ENCODE measurements around the gene TK2. TPM values are rescaled to one million over a fixed set of nuclear protein-coding genes. Genes with fewer than 3 reads are reported as not detected.
"Not testable (repeated sequence)": the region's sequence is repeated elsewhere in the genome, so short reads cannot be mapped to it uniquely, and the experiment has no call there.

The TK2 gene
- total RNA-seq, 1 donor from 2014 or later = 5.9 TPM

GRCh38 chr16:66567270-66567669 lies 17.3 kb upstream of the TK2 start:
- Mint-ChIP-seq H3K4me1 (ENCODE audit: low read depth) (peaks cover 29% of the 10 kb centered on the region), H3K36me3 (ENCODE audit: low read depth) (peaks cover 75% of the 10 kb centered on the region)
- H3K27ac Mint-ChIP-seq; H3K27me3 Mint-ChIP-seq (ENCODE audit: low read depth); H3K9me3 Mint-ChIP-seq; H3K4me3 Mint-ChIP-seq (ENCODE audit: low read depth); DNase-seq (ENCODE audit: low spot score); intact Hi-C loops (cut with micrococcal nuclease): not testable (repeated sequence)

GRCh38 chr16:66566051-66566901 lies 16.4 kb upstream of the TK2 start, which contains the start of gene CMTM1:
TSS of gene CMTM1 (plus strand) at chr16:66566439. CDS start at chr16:66566514, 75 bp downstream.
- H3K4me3 Mint-ChIP-seq (ENCODE audit: low read depth) = no peak within 1 kb of the TSS
- no peaks in the 10 kb centered on the region for H3K9me3 Mint-ChIP-seq
- peaks cover 71% of the 10 kb centered on the region for H3K36me3 Mint-ChIP-seq (ENCODE audit: low read depth)
- intact Hi-C loops (cut with micrococcal nuclease) = no loop called here
- H3K4me1 Mint-ChIP-seq (ENCODE audit: low read depth) = peaks cover 32% of the 10 kb centered on the region
- no peak for DNase-seq (ENCODE audit: low spot score)
- peak within 1 kb of the TSS; percentile 24 for H3K27ac Mint-ChIP-seq
- H3K27me3 Mint-ChIP-seq (ENCODE audit: low read depth) = no peaks in the 10 kb centered on the region

GRCh38 chr16:66563574-66564334 lies 13.8 kb upstream of the TK2 start:
- H3K36me3 Mint-ChIP-seq (ENCODE audit: low read depth) = peaks cover 75% of the 10 kb centered on the region
- no peaks in the 10 kb centered on the region for H3K27me3 Mint-ChIP-seq (ENCODE audit: low read depth)
- DNase-seq (ENCODE audit: low spot score) = no peak
- H3K4me1 Mint-ChIP-seq (ENCODE audit: low read depth) = peaks cover 47% of the 10 kb centered on the region
- intact Hi-C loops (cut with micrococcal nuclease) = loop anchor here (1.0 to 2.0 kb wide), 3 partner anchors 11 to 41 kb away; partner anchors contain the start of gene CKLF
- H3K9me3 Mint-ChIP-seq = no peaks in the 10 kb centered on the region
- no peak overlapping the region for H3K4me3 Mint-ChIP-seq (ENCODE audit: low read depth)
- H3K27ac Mint-ChIP-seq = peak overlapping the region; percentile 81

GRCh38 chr16:66562986-66563385 lies 13.1 kb upstream of the TK2 start:
- H3K4me3 Mint-ChIP-seq (ENCODE audit: low read depth) = no peak overlapping the region
- peak overlapping the region; percentile 81 for H3K27ac Mint-ChIP-seq
- H3K4me1 Mint-ChIP-seq (ENCODE audit: low read depth) = peaks cover 53% of the 10 kb centered on the region
- no peaks in the 10 kb centered on the region for H3K27me3 Mint-ChIP-seq (ENCODE audit: low read depth)
- intact Hi-C loops (cut with micrococcal nuclease) = loop anchor here (1.0 to 2.0 kb wide), 2 partner anchors 11 to 26 kb away; partner anchors contain the start of gene CKLF
- peaks cover 81% of the 10 kb centered on the region for H3K36me3 Mint-ChIP-seq (ENCODE audit: low read depth)
- no peaks in the 10 kb centered on the region for H3K9me3 Mint-ChIP-seq
- DNase-seq (ENCODE audit: low spot score) = no peak

GRCh38 chr16:66562409-66562808 lies 12.5 kb upstream of the TK2 start:
- Mint-ChIP-seq H3K4me1 (ENCODE audit: low read depth) (peaks cover 52% of the 10 kb centered on the region), H3K9me3 (no peaks in the 10 kb centered on the region), H3K27me3 (ENCODE audit: low read depth) (no peaks in the 10 kb centered on the region), H3K4me3 (ENCODE audit: low read depth) (no peak overlapping the region), H3K36me3 (ENCODE audit: low read depth) (peaks cover 79% of the 10 kb centered on the region), H3K27ac (peak overlapping the region; percentile 58)
- no peak for DNase-seq (ENCODE audit: low spot score)
- intact Hi-C loops (cut with micrococcal nuclease) = loop anchor here (2.0 kb wide), 1 partner anchor 26 kb away; no protein-coding TSS in a partner anchor

GRCh38 chr16:66561381-66562080 lies 11.6 kb upstream of the TK2 start:
- peaks cover 72% of the 10 kb centered on the region for H3K36me3 Mint-ChIP-seq (ENCODE audit: low read depth)
- intact Hi-C loops (cut with micrococcal nuclease) = loop anchor here (2.0 kb wide), 1 partner anchor 27 kb away; no protein-coding TSS in a partner anchor
- H3K27me3 Mint-ChIP-seq (ENCODE audit: low read depth) = no peaks in the 10 kb centered on the region
- no peak overlapping the region for H3K4me3 Mint-ChIP-seq (ENCODE audit: low read depth)
- no peak for DNase-seq (ENCODE audit: low spot score)
- H3K9me3 Mint-ChIP-seq = no peaks in the 10 kb centered on the region
- peaks cover 52% of the 10 kb centered on the region for H3K4me1 Mint-ChIP-seq (ENCODE audit: low read depth)
- H3K27ac Mint-ChIP-seq = peak overlapping the region; percentile 72

- H3K9me3 Mint-ChIP-seq = no peaks in the 10 kb centered on the region
- H3K27me3 Mint-ChIP-seq (ENCODE audit: low read depth) = no peaks in the 10 kb centered on the region
- peak overlapping the region; percentile 8 for H3K27ac Mint-ChIP-seq
- H3K4me1 Mint-ChIP-seq (ENCODE audit: low read depth) = peaks cover 65% of the 10 kb centered on the region
- intact Hi-C loops (cut with micrococcal nuclease) = no loop called here
- no peak overlapping the region for H3K4me3 Mint-ChIP-seq (ENCODE audit: low read depth)
- no peak for DNase-seq (ENCODE audit: low spot score)
- H3K36me3 Mint-ChIP-seq (ENCODE audit: low read depth) = peaks cover 71% of the 10 kb centered on the region
These were observed 10.2 kb upstream of the TK2 start for GRCh38 chr16:66560107-66560506.

- Mint-ChIP-seq H3K27me3 (ENCODE audit: low read depth) (no peaks in the 10 kb centered on the region), H3K36me3 (ENCODE audit: low read depth) (peaks cover 58% of the 10 kb centered on the region)
These were observed 4.6 kb upstream of the TK2 start for GRCh38 chr16:66554495-66554894.

GRCh38 chr16:66554021-66554420 lies 4.1 kb upstream of the TK2 start:
- H3K4me3 Mint-ChIP-seq (ENCODE audit: low read depth) = peak overlapping the region; percentile 98
- H3K9me3 Mint-ChIP-seq = no peaks in the 10 kb centered on the region
- H3K36me3 Mint-ChIP-seq (ENCODE audit: low read depth) = peaks cover 53% of the 10 kb centered on the region

More at GRCh38 chr16:66554495-66554894, 4.6 kb upstream of the TK2 start:
- Mint-ChIP-seq H3K4me1 (ENCODE audit: low read depth) (peaks cover 64% of the 10 kb centered on the region), H3K27ac (no peak overlapping the region), H3K4me3 (ENCODE audit: low read depth) (peak overlapping the region; percentile 98), H3K9me3 (no peaks in the 10 kb centered on the region)
- intact Hi-C loops (cut with micrococcal nuclease) = no loop called here
- no peak for DNase-seq (ENCODE audit: low spot score)

GRCh38 chr16:66553223-66553622 lies 3.3 kb upstream of the TK2 start:
- DNase-seq (ENCODE audit: low spot score) = no peak
- no peaks in the 10 kb centered on the region for H3K9me3 Mint-ChIP-seq
- H3K27ac Mint-ChIP-seq = peak overlapping the region; percentile 93
- peaks cover 64% of the 10 kb centered on the region for H3K4me1 Mint-ChIP-seq (ENCODE audit: low read depth)
- H3K27me3 Mint-ChIP-seq (ENCODE audit: low read depth) = no peaks in the 10 kb centered on the region
- H3K36me3 Mint-ChIP-seq (ENCODE audit: low read depth) = peaks cover 45% of the 10 kb centered on the region
- peak overlapping the region; percentile 98 for H3K4me3 Mint-ChIP-seq (ENCODE audit: low read depth)
- intact Hi-C loops (cut with micrococcal nuclease) = loop anchor here (2.0 kb wide), 1 partner anchor 44 kb away; no protein-coding TSS in a partner anchor

More at GRCh38 chr16:66554021-66554420, 4.1 kb upstream of the TK2 start:
- Mint-ChIP-seq H3K27me3 (ENCODE audit: low read depth) (no peaks in the 10 kb centered on the region), H3K27ac (no peak overlapping the region), H3K4me1 (ENCODE audit: low read depth) (peaks cover 62% of the 10 kb centered on the region)
- DNase-seq (ENCODE audit: low spot score) = no peak
- intact Hi-C loops (cut with micrococcal nuclease) = no loop called here

- H3K27ac Mint-ChIP-seq = peak within 1 kb of the TSS; percentile 93
- DNase-seq (ENCODE audit: low spot score) = peak; percentile 94
- H3K27me3 Mint-ChIP-seq (ENCODE audit: low read depth) = no peaks in the 10 kb centered on the region
- H3K4me1 Mint-ChIP-seq (ENCODE audit: low read depth) = peaks cover 64% of the 10 kb centered on the region
- no peaks in the 10 kb centered on the region for H3K9me3 Mint-ChIP-seq
- H3K36me3 Mint-ChIP-seq (ENCODE audit: low read depth) = peaks cover 41% of the 10 kb centered on the region
- peak within 1 kb of the TSS; percentile 98 for H3K4me3 Mint-ChIP-seq (ENCODE audit: low read depth)
- intact Hi-C loops (cut with micrococcal nuclease) = loop anchor here (1.0 to 2.0 kb wide), 5 partner anchors 11 to 53 kb away; no protein-coding TSS in a partner anchor
These were observed 2.6 kb upstream of the TK2 start, which contains the start of gene CKLF for GRCh38 chr16:66552286-66553177. TSS of gene CKLF (plus strand) at chr16:66552576. CDS start at chr16:66552716, 140 bp downstream.
